IMR-90 (cell line): ENCODE results near the gene SUPT16H. TPM values are rescaled to one million over a fixed set of nuclear protein-coding genes. Genes with fewer than 3 reads are reported as not detected.

Experiments used
- ATAC-seq: fragments of 200-7000 bp; cut with Tn5 transposase; 2 replicates; pipeline ENCODE4 v1.9.1; 2020; ENCODE audit warnings: low read depth, mild to moderate bottlenecking, moderate library complexity
- BruUV-seq: library from RNA; stranded (reverse); fragments of 400-500 nt; replicated peaks from 2 replicates; lab custom pipeline; 2021; lab: Mats Ljungman, UMichigan
- CTCF ChIA-PET: fragments of 300-600 bp; formaldehyde crosslinking; extraction: SDS; loops from one replicate; lab custom pipeline; 2021; ENCODE audit warnings: antibody characterized with exemption; lab: Yijun Ruan, JAX
- POLR2A ChIA-PET: fragments of 300-600 bp; sonication (Branson Sonifier 250); formaldehyde crosslinking; loops from one replicate; lab custom pipeline; 2022; ENCODE audit warnings: antibody characterized with exemption; ENCODE audit not compliant: unreplicated experiment; lab: Charles Lee
- DNase-seq: peaks from one replicate; pipeline ENCODE4 v3.0.0; 2013
- H2AFZ ChIP-seq: replicated peaks from 2 replicates; pipeline ENCODE3; 2013; ENCODE audit warnings: low read length, mild to moderate bottlenecking; ENCODE audit not compliant: poor library complexity
- H2AK5ac ChIP-seq: 2 replicates; pipeline ENCODE4 v1.6.1; 2013; ENCODE audit warnings: low read depth, low read length, inconsistent platforms
- H2AK9ac ChIP-seq: replicated peaks from 2 replicates; pipeline ENCODE3; 2013; ENCODE audit warnings: mild to moderate bottlenecking, low read depth, low read length, moderate library complexity; ENCODE audit not compliant: poor library complexity
- H2BK120ac ChIP-seq: 2 replicates; pipeline ENCODE4 v1.6.1; 2013; ENCODE audit warnings: low read depth, low read length, inconsistent platforms
- H2BK15ac ChIP-seq: 3 replicates; pipeline ENCODE4 v1.6.1; 2013; ENCODE audit warnings: low read depth, low read length, inconsistent platforms
- H2BK20ac ChIP-seq: 2 replicates; pipeline ENCODE4 v1.6.1; 2013; ENCODE audit warnings: low read depth, mild to moderate bottlenecking, inconsistent platforms, low read length, moderate library complexity
- H2BK5ac ChIP-seq: 2 replicates; pipeline ENCODE4 v1.6.1; 2013; ENCODE audit warnings: mild to moderate bottlenecking, low read depth, low read length, inconsistent platforms; ENCODE audit not compliant: poor library complexity, severe bottlenecking
- H3K14ac ChIP-seq: replicated peaks from 2 replicates; pipeline ENCODE4 v1.6.1; 2013; ENCODE audit warnings: low read depth, low read length, inconsistent platforms
- H3K18ac ChIP-seq: 2 replicates; pipeline ENCODE4 v1.6.1; 2013; ENCODE audit warnings: low read depth, low read length, control low read depth
- H3K23ac ChIP-seq: 2 replicates; pipeline ENCODE4 v1.6.1; 2013; ENCODE audit warnings: low read depth, low read length, inconsistent platforms
- H3K27ac ChIP-seq: 2 replicates; pipeline ENCODE4 v1.5.1; 2013; ENCODE audit warnings: mild to moderate bottlenecking, control low read depth, low read length; ENCODE audit not compliant: insufficient read depth
- H3K27me3 ChIP-seq: 2 replicates; pipeline ENCODE4 v1.6.1; 2013; ENCODE audit warnings: low read length; ENCODE audit not compliant: control insufficient read depth, insufficient read depth
- H3K36me3 ChIP-seq: 2 replicates; pipeline ENCODE4 v1.6.1; 2013; ENCODE audit warnings: low read length, mixed read lengths; ENCODE audit not compliant: control insufficient read depth, insufficient read depth
- H3K4ac ChIP-seq: 2 replicates; pipeline ENCODE4 v1.6.1; 2013; ENCODE audit warnings: low read depth, low read length, inconsistent platforms
- H3K4me1 ChIP-seq: 2 replicates; pipeline ENCODE4 v1.6.1; 2013; ENCODE audit warnings: low read length, mixed read lengths; ENCODE audit not compliant: control insufficient read depth, insufficient read depth
- H3K4me2 ChIP-seq: 2 replicates; pipeline ENCODE4 v1.6.1; 2013; ENCODE audit warnings: low read depth, mild to moderate bottlenecking, control low read depth, low read length, moderate library complexity
- H3K4me3 ChIP-seq: 2 replicates; pipeline ENCODE4 v1.5.1; 2013; ENCODE audit warnings: low read depth, mild to moderate bottlenecking, control low read depth, low read length, moderate library complexity; ENCODE audit not compliant: insufficient read depth
- H3K56ac ChIP-seq: 2 replicates; pipeline ENCODE4 v1.6.1; 2013; ENCODE audit warnings: low read length, inconsistent platforms; ENCODE audit not compliant: insufficient read depth; ENCODE audit errors: extremely low read depth
- H3K79me1 ChIP-seq, 2 experiments: 2 replicates each; pipeline ENCODE4 v1.6.1; 2013; ENCODE audit warnings: low read length in 2 of 2, inconsistent platforms in 1 of 2, low read depth in 1 of 2
- H3K9ac ChIP-seq: 2 replicates; pipeline ENCODE4 v1.6.1; 2013; ENCODE audit warnings: low read depth, low read length, control low read depth
- H3K9me1 ChIP-seq: 2 replicates; pipeline ENCODE4 v1.6.1; 2013; ENCODE audit warnings: low read length, inconsistent platforms; ENCODE audit not compliant: insufficient read depth
- H3K9me3 ChIP-seq: 2 replicates; pipeline ENCODE4 v1.6.1; 2013; ENCODE audit warnings: low read length; ENCODE audit not compliant: control insufficient read depth, insufficient read depth
- H4K20me1 ChIP-seq: 2 replicates; pipeline ENCODE4 v1.6.1; 2013; ENCODE audit warnings: low read length, inconsistent platforms; ENCODE audit not compliant: insufficient read depth
- H4K5ac ChIP-seq: 2 replicates; pipeline ENCODE4 v1.6.1; 2013; ENCODE audit warnings: mild to moderate bottlenecking, low read depth, low read length, control low read depth
- H4K8ac ChIP-seq, 2 experiments: 2 replicates each; pipeline ENCODE4 v1.6.1; 2013; ENCODE audit warnings: low read depth in 2 of 2, low read length in 2 of 2, control low read depth in 1 of 2, inconsistent platforms in 1 of 2
- H4K91ac ChIP-seq: 2 replicates; pipeline ENCODE4 v1.6.1; 2013; ENCODE audit warnings: low read depth, low read length, inconsistent platforms; ENCODE audit not compliant: insufficient read depth
- ELK1 ChIP-seq: fragments of 150-350 bp; IDR thresholded peaks from 2 replicates; pipeline ENCODE4 v1.6.1; 2016; ENCODE audit warnings: low read depth, mild to moderate bottlenecking, low read length, moderate library complexity, borderline replicate concordance
- RAD21 ChIP-seq: IDR thresholded peaks from 2 replicates; pipeline ENCODE4 v1.6.1; 2012; ENCODE audit warnings: low read length, improper control_type of control experiment
- dilution Hi-C: fragments of 300-500 bp; cut with HindIII; formaldehyde crosslinking; loops from one replicate; pipeline ENCODE4 v1.14.3; 2018; ENCODE audit warnings: low sequenced_read_pairs; ENCODE audit not compliant: unreplicated experiment
- in situ Hi-C: fragments of 300-500 bp; cut with MboI; formaldehyde crosslinking; loops from 3 replicates; pipeline ENCODE4 v1.14.3; 2019; ENCODE audit warnings: low sequenced_read_pairs, inconsistent platforms, mixed read lengths
- intact Hi-C: fragments of 100-400 bp; cut with micrococcal nuclease; formaldehyde crosslinking; loops from 2 replicates; pipeline ENCODE4 v1.10.0; 2022
- polyA plus RNA-seq, 3 experiments: library from polyadenylated mRNA; depleted of rRNA; stranded (reverse); fragments of >200 nt; gene quantifications; 2 replicates each; pipeline ENCODE4 v1.2.3, GENCODE V29; 2012; ENCODE audit warnings: low replicate concordance in 1 of 3
- total RNA-seq: library from RNA; depleted of rRNA; stranded (reverse); fragments of >200 nt; gene quantifications from 2 replicates; pipeline ENCODE4 v1.2.3, GENCODE V29; 2012

Gene SUPT16H
- total and polyA plus RNA-seq, 2 of the 4 experiments (the other 2 are of a cell fraction): 50.6 to 103 TPM

- Histone ChIP-seq H2BK120ac (no peak overlapping the region), H3K4me3 (no peak overlapping the region), H3K9me3 (no peaks in the 10 kb centered on the region), H3K4ac (no peak overlapping the region), H3K27ac (no peak overlapping the region), H4K91ac (no peak overlapping the region), H3K9ac (no peak overlapping the region), H3K79me1 (no peaks in the 10 kb centered on the region), H3K56ac (no peak overlapping the region), H3K27me3 (peaks cover 32% of the 10 kb centered on the region), H3K9me1 (no peaks in the 10 kb centered on the region), H2AK5ac (no peak overlapping the region), H2BK15ac (no peak overlapping the region), H4K5ac (no peak overlapping the region), H3K14ac (no peak overlapping the region), H3K18ac (no peak overlapping the region), H3K4me1 (no peaks in the 10 kb centered on the region), H4K20me1 (no peaks in the 10 kb centered on the region), H3K4me2 (no peak overlapping the region), H3K23ac (no peak overlapping the region), H2BK20ac (no peak overlapping the region), H2AK9ac (no peak overlapping the region), H2BK5ac (no peak overlapping the region), H3K36me3 (no peaks in the 10 kb centered on the region), H4K8ac (no peak overlapping the region), H2AFZ (no peak overlapping the region)
- dilution Hi-C loops (no loop called here), intact Hi-C loops (no loop called here), in situ Hi-C loops (no loop called here)
- DNase-seq (no peak), ATAC-seq (no peak)
- POLR2A ChIA-PET: interaction anchor here (0.5 kb wide), 1 partner anchor 113 kb away, joined by 7 read pairs; no protein-coding TSS in a partner anchor
- no TSS peak for BruUV-seq
- CTCF ChIA-PET: no interaction called here
- TF ChIP-seq ELK1: no peak
- TF ChIP-seq RAD21: no peak
Observed at GRCh38 chr14:21308132-21308478, 75.7 kb downstream of the SUPT16H start.
